Neural progenitor cell (in vitro differentiated cells): ENCODE measurements around the gene RPS15A. TPM values are rescaled to one million over a fixed set of nuclear protein-coding genes. Genes with fewer than 3 reads are reported as not detected.

Source experiments
- DNase-seq: peaks from one replicate; pipeline ENCODE4 v3.0.0-alpha.2; 2016; ENCODE audit warnings: low spot score
- H2AFZ ChIP-seq: fragments of 200-600 bp; sonication (generic); replicated peaks from 2 replicates; pipeline ENCODE4 v1.6.1; 2016; ENCODE audit warnings: antibody characterized with exemption
- H3F3A ChIP-seq: fragments of 200-600 bp; sonication (generic); 2 replicates; pipeline ENCODE4 v1.6.1; 2016; ENCODE audit warnings: antibody characterized with exemption, low read depth
- H3K27ac ChIP-seq: fragments of 200-600 bp; sonication (generic); 2 replicates; pipeline ENCODE4 v1.5.1; 2016; ENCODE audit warnings: mild to moderate bottlenecking
- H3K27me3 ChIP-seq: fragments of 200-600 bp; sonication (generic); 2 replicates; pipeline ENCODE4 v1.6.1; 2016; ENCODE audit warnings: mild to moderate bottlenecking, moderate library complexity
- H3K36me3 ChIP-seq: fragments of 200-600 bp; sonication (generic); 2 replicates; pipeline ENCODE4 v1.5.1; 2016
- H3K4me1 ChIP-seq: fragments of 200-600 bp; sonication (generic); 2 replicates; pipeline ENCODE4 v1.6.1; 2016; ENCODE audit warnings: mixed run types
- H3K4me2 ChIP-seq: fragments of 200-600 bp; sonication (generic); 2 replicates; pipeline ENCODE4 v1.6.1; 2016
- H3K4me3 ChIP-seq: fragments of 200-600 bp; sonication (generic); 2 replicates; pipeline ENCODE4 v1.5.1; 2016
- H3K79me2 ChIP-seq: fragments of 200-600 bp; sonication (generic); 2 replicates; pipeline ENCODE4 v1.6.1; 2016; ENCODE audit warnings: low read depth
- H3K9ac ChIP-seq: fragments of 200-600 bp; sonication (generic); 2 replicates; pipeline ENCODE4 v1.6.1; 2016
- H3K9me3 ChIP-seq: fragments of 200-600 bp; sonication (generic); 2 replicates; pipeline ENCODE4 v1.5.1; 2016; ENCODE audit warnings: low read depth
- H4K20me1 ChIP-seq: fragments of 200-600 bp; sonication (generic); 2 replicates; pipeline ENCODE4 v1.6.1; 2016; ENCODE audit warnings: low read depth
- H3K27ac Mint-ChIP-seq: 3 replicates; pipeline ENCODE4 v1.8.0; 2021; ENCODE audit warnings: mixed read lengths
- H3K27me3 Mint-ChIP-seq: 2 replicates; pipeline ENCODE4 v1.8.0; 2022; ENCODE audit warnings: low read depth, mild to moderate bottlenecking, inconsistent platforms, moderate library complexity, mixed read lengths; ENCODE audit not compliant: insufficient read depth
- H3K36me3 Mint-ChIP-seq: 3 replicates; pipeline ENCODE4 v1.8.0; 2021; ENCODE audit warnings: mixed read lengths
- H3K4me1 Mint-ChIP-seq: 3 replicates; pipeline ENCODE4 v1.8.0; 2021; ENCODE audit warnings: mixed read lengths
- H3K4me3 Mint-ChIP-seq: 3 replicates; pipeline ENCODE4 v1.8.0; 2021; ENCODE audit warnings: mild to moderate bottlenecking, moderate library complexity, mixed read lengths
- H3K9me3 Mint-ChIP-seq: 3 replicates; pipeline ENCODE4 v1.8.0; 2020; ENCODE audit warnings: mixed read lengths
- CTCF ChIP-seq: fragments of 200-600 bp; sonication (generic); IDR thresholded peaks from 2 replicates; pipeline ENCODE4 v1.5.1; 2017; ENCODE audit warnings: antibody characterized with exemption, mild to moderate bottlenecking
- EZH2 ChIP-seq: fragments of 200-600 bp; sonication (generic); IDR thresholded peaks from 2 replicates; pipeline ENCODE4 v1.6.1; 2017; ENCODE audit warnings: antibody characterized with exemption, mild to moderate bottlenecking, moderate library complexity
- EZH2phosphoT487 ChIP-seq: fragments of 200-600 bp; sonication (generic); IDR thresholded peaks from 2 replicates; pipeline ENCODE4 v1.6.1; 2017; ENCODE audit warnings: antibody characterized with exemption
- total RNA-seq: library from RNA; depleted of rRNA; stranded (reverse); fragments of >200 nt; gene quantifications from 2 replicates; pipeline ENCODE4 v1.2.3, GENCODE V29; 2015; ENCODE audit warnings: low replicate concordance

Gene RPS15A
- total RNA-seq, 1 donor from 2014 or later, result 4,863 TPM

GRCh38 chr16:18796377-18796776, 6.2 kb upstream of the RPS15A start:
- Histone ChIP-seq H3K27me3 (no peaks in the 10 kb centered on the region), H3K4me3 (no peak overlapping the region), H3K9ac (no peak overlapping the region), H3K27ac (no peak overlapping the region), H3K9me3 (no peaks in the 10 kb centered on the region), H3K4me1 (peaks cover 25% of the 10 kb centered on the region), H2AFZ (no peak overlapping the region), H3K36me3 (peaks cover 42% of the 10 kb centered on the region), H3K4me2 (no peak overlapping the region), H4K20me1 (peaks cover 60% of the 10 kb centered on the region), H3K79me2 (peaks cover 78% of the 10 kb centered on the region), H3F3A (peaks cover 56% of the 10 kb centered on the region)
- Mint-ChIP-seq H3K27ac (no peak overlapping the region), H3K4me1 (peaks cover 27% of the 10 kb centered on the region), H3K9me3 (no peaks in the 10 kb centered on the region), H3K4me3 (no peak overlapping the region), H3K36me3 (peaks cover 28% of the 10 kb centered on the region), H3K27me3 (peaks cover 5% of the 10 kb centered on the region)
- TF ChIP-seq CTCF (no peak), EZH2phosphoT487 (no peak), EZH2 (no peak)
- DNase-seq, result no peak

- no peak overlapping the region for H2AFZ ChIP-seq
- no peak for DNase-seq
- H3K9me3 ChIP-seq, result no peaks in the 10 kb centered on the region
- no peak overlapping the region for H3K4me3 Mint-ChIP-seq
- no peak overlapping the region for H3K27ac Mint-ChIP-seq
- H4K20me1 ChIP-seq, result peaks cover 49% of the 10 kb centered on the region
- H3K36me3 Mint-ChIP-seq, result peaks cover 42% of the 10 kb centered on the region
- H3K4me1 ChIP-seq, result peaks cover 16% of the 10 kb centered on the region
- H3K27me3 Mint-ChIP-seq, result no peaks in the 10 kb centered on the region
- H3F3A ChIP-seq, result peaks cover 84% of the 10 kb centered on the region
- no peak overlapping the region for H3K4me2 ChIP-seq
- H3K79me2 ChIP-seq, result peaks cover 68% of the 10 kb centered on the region
- H3K9ac ChIP-seq, result no peak overlapping the region
- peaks cover 45% of the 10 kb centered on the region for H3K36me3 ChIP-seq
- H3K4me1 Mint-ChIP-seq, result peaks cover 26% of the 10 kb centered on the region
- no peaks in the 10 kb centered on the region for H3K9me3 Mint-ChIP-seq
- TF ChIP-seq CTCF (no peak), EZH2phosphoT487 (no peak), EZH2 (no peak)
- peak overlapping the region; percentile 1 for H3K27ac ChIP-seq
- no peaks in the 10 kb centered on the region for H3K27me3 ChIP-seq
- H3K4me3 ChIP-seq, result no peak overlapping the region
These were observed 2.8 kb upstream of the RPS15A start for GRCh38 chr16:18792836-18793433.

- peaks cover 56% of the 10 kb centered on the region for H4K20me1 ChIP-seq
These were observed 652 bp downstream of the RPS15A start for GRCh38 chr16:18789515-18789849.

More at GRCh38 chr16:18789515-18789849, 652 bp downstream of the RPS15A start:
- H3K36me3 Mint-ChIP-seq, result peaks cover 55% of the 10 kb centered on the region
- no peak for DNase-seq
- H3K36me3 ChIP-seq, result peaks cover 34% of the 10 kb centered on the region
- TF ChIP-seq EZH2 (no peak), EZH2phosphoT487 (no peak), CTCF (no peak)
- H2AFZ ChIP-seq, result no peak overlapping the region
- no peaks in the 10 kb centered on the region for H3K9me3 ChIP-seq
- peak overlapping the region; percentile 84 for H3K27ac Mint-ChIP-seq
- H3K27me3 Mint-ChIP-seq, result peaks cover 3% of the 10 kb centered on the region
- peak overlapping the region; percentile 99 for H3K4me2 ChIP-seq
- peak overlapping the region; percentile 99 for H3K9ac ChIP-seq
- peak overlapping the region; percentile 93 for H3K4me3 Mint-ChIP-seq
- no peaks in the 10 kb centered on the region for H3K27me3 ChIP-seq
- peak overlapping the region; percentile 94 for H3K4me3 ChIP-seq
- peak overlapping the region; percentile 87 for H3K27ac ChIP-seq
- peaks cover 68% of the 10 kb centered on the region for H3K79me2 ChIP-seq
- peaks cover 26% of the 10 kb centered on the region for H3K4me1 ChIP-seq
- H3F3A ChIP-seq, result peaks cover 94% of the 10 kb centered on the region
- H3K4me1 Mint-ChIP-seq, result peaks cover 36% of the 10 kb centered on the region
- no peaks in the 10 kb centered on the region for H3K9me3 Mint-ChIP-seq
